GM12872 (cell line): ENCODE measurements around the gene IKZF3.

Source experiments
- CTCF ChIP-seq: IDR thresholded peaks from 3 replicates; pipeline ENCODE4 v1.5.1; 2011; ENCODE audit warnings: low read depth, mild to moderate bottlenecking, low read length, moderate library complexity; ENCODE audit not compliant: insufficient read depth

The IKZF3 gene

GRCh38 chr17:39820541-39820940 is 43.6 kb downstream of the IKZF3 start:
- no peak for TF ChIP-seq CTCF

GRCh38 chr17:39818358-39819000 is 45.6 kb downstream of the IKZF3 start:
- no peak for TF ChIP-seq CTCF

GRCh38 chr17:39816272-39816671 is 47.8 kb downstream of the IKZF3 start:
- no peak for TF ChIP-seq CTCF

- no peak for TF ChIP-seq CTCF
Measured at GRCh38 chr17:39814497-39814896, 49.6 kb downstream of the IKZF3 start.

- no peak for TF ChIP-seq CTCF
Measured at GRCh38 chr17:39813631-39814030, 50.5 kb downstream of the IKZF3 start.

GRCh38 chr17:39812466-39812865 is 51.6 kb downstream of the IKZF3 start:
- TF ChIP-seq CTCF, result no peak

GRCh38 chr17:39810939-39811728 is 53.0 kb downstream of the IKZF3 start:
- TF ChIP-seq CTCF, result no peak
